OCI-LY3 (cell line): ENCODE results near the gene CGB1.

Experiments used
- CTCF ChIP-seq: fragments of 200-600, 300-600 bp; sonication (generic); IDR thresholded peaks from 2 replicates; pipeline ENCODE4 v1.5.1; 2014; ENCODE audit warnings: antibody characterized with exemption, low read length, low read depth
- EZH2phosphoT487 ChIP-seq: fragments of 200-600 bp; shearing (Covaris generic); IDR thresholded peaks from 2 replicates; pipeline ENCODE4 v1.6.1; 2018; ENCODE audit warnings: antibody characterized with exemption, mixed run types, low read depth

DNA sequence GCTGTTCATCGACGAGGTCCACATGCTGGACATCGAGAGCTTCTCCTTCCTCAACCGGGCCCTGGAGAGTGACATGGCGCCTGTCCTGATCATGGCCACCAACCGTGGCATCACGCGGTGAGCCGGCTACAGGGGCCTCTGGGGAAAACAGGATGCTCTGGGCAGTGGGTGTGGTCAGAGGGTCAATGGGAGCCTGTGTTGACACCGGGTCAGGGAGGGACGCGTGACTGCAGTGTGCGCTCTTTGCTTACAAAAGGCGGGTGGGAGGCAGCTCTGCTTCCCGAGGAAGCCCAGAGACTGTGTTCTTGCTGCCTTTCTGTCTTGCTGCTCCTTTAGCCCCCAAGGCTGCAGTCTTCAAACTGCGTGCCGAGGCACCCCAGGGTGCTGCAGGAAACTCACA lies 25.5 kb downstream of the CGB1 start:
- no peak for TF ChIP-seq CTCF
- TF ChIP-seq EZH2phosphoT487, result no peak
